GM21423 (cell line): ENCODE data around the gene CCHCR1.
"Not testable (repeated sequence)": the region's sequence is repeated elsewhere in the genome, so short reads cannot be mapped to it uniquely, and the experiment has no call there.

ENCODE experiments used
- ATAC-seq: cut with Tn5 transposase; IDR thresholded peaks from one replicate; pipeline ENCODE4 v1.9.1; 2021; ENCODE audit warnings: mild to moderate bottlenecking, moderate library complexity; ENCODE audit not compliant: unreplicated experiment

CCHCR1 gene, protein sequence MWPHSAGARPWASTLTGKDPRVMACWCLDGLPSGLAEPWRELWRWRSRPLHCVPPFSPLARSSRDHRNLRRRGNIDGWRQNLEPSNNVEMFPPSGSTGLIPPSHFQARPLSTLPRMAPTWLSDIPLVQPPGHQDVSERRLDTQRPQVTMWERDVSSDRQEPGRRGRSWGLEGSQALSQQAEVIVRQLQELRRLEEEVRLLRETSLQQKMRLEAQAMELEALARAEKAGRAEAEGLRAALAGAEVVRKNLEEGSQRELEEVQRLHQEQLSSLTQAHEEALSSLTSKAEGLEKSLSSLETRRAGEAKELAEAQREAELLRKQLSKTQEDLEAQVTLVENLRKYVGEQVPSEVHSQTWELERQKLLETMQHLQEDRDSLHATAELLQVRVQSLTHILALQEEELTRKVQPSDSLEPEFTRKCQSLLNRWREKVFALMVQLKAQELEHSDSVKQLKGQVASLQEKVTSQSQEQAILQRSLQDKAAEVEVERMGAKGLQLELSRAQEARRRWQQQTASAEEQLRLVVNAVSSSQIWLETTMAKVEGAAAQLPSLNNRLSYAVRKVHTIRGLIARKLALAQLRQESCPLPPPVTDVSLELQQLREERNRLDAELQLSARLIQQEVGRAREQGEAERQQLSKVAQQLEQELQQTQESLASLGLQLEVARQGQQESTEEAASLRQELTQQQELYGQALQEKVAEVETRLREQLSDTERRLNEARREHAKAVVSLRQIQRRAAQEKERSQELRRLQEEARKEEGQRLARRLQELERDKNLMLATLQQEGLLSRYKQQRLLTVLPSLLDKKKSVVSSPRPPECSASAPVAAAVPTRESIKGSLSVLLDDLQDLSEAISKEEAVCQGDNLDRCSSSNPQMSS

GRCh38 chr6:31157513-31158139, at the start of gene CCHCR1:
Gene CCHCR1, minus strand, starts transcription at chr6:31157802. Its CDS starts 202 bp downstream, at chr6:31157600.
- ATAC-seq = peak; percentile 3

GRCh38 chr6:31205638-31206037, 48.0 kb upstream of the CCHCR1 start:
- no peak for ATAC-seq

GRCh38 chr6:31204751-31205145, 47.1 kb upstream of the CCHCR1 start:
- no peak for ATAC-seq

GRCh38 chr6:31203345-31203979, 45.9 kb upstream of the CCHCR1 start:
- ATAC-seq = peak; percentile 61

DNA sequence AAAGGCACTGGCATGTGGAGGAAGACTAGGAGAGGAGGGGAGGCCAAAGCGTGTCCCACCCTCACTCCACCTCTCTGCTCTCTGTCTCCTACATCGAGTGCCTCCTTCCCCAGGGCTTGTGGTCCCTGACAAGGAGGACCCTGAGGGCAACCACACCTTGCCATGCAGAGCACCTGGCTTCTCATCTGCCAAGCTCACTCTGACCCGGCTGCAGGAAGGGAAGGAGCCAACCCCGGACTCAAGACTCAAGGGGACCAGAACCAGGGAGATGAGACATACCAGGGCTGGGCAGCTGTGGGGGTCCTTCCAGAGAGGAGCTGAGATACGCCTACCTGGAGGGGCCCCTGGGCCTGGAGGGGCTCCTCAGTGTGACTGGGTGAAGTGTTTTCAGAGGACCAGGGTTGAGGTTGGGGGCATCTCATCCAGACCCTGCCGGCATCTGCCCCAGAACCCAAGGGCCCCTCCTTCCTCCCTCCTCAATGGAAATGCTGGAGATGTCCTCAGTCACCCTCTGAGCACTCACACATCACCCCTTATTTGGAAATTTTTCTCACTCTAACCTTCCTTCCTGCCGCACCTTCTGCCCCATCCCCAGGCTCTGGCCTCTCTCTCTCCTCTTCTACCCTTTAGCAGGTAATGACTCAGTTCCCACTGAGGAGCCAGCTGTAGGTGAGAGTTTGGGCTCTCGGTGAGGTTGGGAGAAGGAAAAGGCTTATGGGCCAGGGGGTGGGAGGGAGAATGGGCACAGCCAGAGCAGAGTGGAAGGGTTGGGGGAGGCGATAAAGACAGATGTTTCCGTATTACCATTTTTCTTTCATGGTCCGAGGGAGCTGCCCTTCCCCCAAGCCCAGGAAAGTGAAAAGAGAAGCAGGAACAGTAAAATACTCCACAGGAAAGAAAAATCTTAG, 44.9 kb upstream of the CCHCR1 start:
- ATAC-seq = no peak

- ATAC-seq = not testable (repeated sequence)
Measured at GRCh38 chr6:31199105-31199452, 41.5 kb upstream of the CCHCR1 start.

DNA sequence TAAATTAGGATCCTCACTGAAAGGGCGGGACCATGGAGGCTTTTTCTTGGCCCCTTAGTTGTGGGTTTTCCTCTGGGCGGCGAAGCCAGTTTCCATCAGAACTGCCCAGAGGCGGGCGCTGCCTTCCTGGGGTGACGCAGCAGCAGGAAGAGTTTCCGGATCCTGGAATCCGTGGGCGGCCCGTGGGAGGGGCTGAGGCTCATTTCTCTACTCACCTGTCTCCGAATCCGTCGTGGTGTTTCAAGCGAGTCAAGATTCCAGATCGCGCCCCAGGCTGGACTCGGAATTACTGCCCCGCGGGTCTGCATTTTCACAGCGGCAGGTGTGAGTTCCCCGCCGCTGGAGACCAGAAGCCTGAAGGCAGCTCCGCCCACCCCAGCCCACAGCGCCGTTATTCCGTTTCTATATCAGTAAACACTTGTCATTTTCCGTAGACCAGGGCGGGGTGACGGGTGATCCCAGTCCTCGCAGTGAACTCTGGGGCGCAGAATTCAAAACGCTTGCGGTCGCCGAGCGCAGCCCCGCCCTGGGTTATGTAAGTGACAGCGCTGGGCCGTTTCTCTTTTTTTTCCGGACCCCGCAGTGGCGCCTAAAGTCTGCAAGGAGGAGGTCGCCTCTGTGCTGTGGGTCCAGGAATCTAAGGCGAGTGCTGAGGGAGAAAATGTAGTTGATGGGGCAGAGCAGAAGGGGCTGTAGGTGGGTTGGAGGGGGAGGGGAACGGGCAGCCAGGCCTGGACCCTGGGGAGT, 40.1 kb upstream of the CCHCR1 start:
- peak; percentile 66 for ATAC-seq

DNA sequence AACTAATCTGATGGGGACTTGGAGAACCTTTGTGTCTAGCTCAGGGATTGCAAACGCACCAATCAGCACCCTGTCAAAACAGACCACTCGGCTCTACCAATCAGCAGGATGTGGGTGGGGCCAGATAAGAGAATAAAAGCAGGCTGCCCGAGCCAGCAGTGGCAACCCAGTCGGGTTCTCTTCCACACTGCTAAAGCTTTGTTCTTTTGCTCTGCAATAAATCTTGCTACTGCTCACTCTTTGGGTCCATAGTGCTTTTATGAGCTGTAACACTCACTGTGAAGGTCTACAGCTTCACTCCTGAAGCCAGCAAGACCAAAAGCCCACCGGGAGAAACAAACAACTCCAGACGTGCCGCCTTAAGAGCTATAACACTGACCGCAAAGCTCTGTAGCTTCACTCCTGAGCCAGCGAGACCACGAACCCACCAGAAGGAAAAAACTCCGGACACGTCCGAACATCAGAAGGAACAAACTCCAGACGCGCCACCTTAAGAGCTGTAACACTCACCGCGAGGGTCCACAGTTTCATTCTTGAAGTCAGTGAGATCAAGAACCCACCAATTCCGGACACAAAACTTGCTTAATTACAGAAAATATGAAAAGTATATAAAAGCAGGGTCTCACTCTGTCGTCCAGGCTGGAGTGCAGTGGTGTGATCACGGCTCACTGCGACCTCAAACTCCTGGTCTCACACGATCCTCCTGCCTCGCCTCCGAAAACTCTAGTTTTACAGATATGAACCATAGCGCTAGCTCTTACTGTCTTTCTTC, 38.8 kb upstream of the CCHCR1 start:
- ATAC-seq = not testable (repeated sequence)

DNA sequence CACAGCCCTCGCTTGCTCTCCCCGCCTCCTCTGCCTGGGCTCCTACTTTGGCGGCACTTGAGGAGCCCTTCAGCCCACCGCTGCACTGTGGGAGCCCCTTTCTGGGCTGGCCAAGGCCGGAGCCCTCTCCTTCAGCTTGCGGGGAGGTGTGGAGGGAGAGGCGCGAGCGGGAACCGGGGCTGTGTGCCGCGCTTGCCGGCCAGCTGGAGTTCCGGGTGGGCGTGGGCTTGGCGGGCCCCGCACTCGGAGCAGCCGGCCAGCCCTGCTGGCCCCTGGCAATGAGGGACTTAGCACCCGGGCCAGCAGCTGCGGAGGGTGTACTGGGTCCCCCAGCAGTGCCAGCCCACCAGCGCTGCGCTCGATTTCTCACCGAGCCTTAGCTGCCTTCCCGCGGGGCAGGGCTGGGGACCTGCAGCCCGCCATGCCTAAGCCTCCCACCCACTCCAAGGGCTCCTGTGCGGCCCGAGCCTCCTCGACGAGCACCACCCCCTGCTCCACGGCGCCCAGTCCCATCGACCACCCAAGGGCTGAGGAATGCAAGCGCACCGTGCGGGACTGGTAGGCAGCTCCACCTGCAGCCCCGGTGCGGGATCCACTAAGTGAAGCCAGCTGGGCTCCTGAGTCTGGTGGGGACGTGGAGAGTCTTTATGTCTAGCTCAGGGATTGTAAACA, 37.8 kb upstream of the CCHCR1 start:
- ATAC-seq = not testable (repeated sequence)

- no peak for ATAC-seq
Measured at GRCh38 chr6:31194061-31194834, 36.6 kb upstream of the CCHCR1 start.

DNA sequence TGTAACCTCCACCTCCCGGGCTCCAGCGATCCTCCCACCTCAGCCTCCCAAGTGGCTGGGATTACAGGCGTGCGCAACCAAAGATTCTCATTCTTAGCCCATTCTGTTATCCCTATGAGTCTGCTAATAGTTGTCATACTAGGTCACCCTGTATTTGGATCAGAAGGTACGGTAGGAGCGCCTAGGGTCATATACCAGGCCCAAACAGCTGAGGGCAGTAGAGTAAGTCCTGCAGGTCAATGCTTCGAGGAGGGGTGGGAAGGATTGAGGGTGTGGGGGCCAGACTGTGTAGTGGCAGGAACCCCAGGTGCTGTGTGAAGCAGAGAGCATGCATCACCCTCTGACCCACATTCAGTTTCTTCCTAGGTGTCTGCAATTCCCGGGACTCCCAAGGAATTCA, 35.6 kb upstream of the CCHCR1 start:
- ATAC-seq = no peak

GRCh38 chr6:31192431-31193105, 35.0 kb upstream of the CCHCR1 start:
- not testable (repeated sequence) for ATAC-seq

- ATAC-seq = no peak
Measured at GRCh38 chr6:31190488-31190887, 32.9 kb upstream of the CCHCR1 start.

- ATAC-seq = not testable (repeated sequence)
Measured at GRCh38 chr6:31189223-31189622, 31.6 kb upstream of the CCHCR1 start.

DNA sequence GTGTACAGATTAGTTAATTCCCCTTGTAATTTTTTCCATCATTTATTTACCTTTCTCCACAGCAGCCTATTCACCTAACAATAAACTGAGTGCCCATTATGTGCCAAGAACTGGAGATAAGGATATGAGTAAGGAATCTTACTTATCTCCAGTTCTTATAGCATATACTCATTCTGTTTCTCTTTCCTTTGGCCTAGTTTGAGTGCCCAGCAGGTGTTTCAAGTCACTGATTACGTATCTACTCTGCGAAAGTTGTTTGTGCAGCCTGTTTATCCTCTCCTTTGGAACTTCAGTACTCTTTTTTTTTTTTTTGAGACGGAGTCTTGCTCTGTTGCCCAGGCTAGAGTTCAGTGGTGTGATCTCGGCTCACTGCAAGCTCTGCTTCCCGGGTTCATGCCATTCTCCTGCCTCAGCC, 30.2 kb upstream of the CCHCR1 start:
- no peak for ATAC-seq

DNA sequence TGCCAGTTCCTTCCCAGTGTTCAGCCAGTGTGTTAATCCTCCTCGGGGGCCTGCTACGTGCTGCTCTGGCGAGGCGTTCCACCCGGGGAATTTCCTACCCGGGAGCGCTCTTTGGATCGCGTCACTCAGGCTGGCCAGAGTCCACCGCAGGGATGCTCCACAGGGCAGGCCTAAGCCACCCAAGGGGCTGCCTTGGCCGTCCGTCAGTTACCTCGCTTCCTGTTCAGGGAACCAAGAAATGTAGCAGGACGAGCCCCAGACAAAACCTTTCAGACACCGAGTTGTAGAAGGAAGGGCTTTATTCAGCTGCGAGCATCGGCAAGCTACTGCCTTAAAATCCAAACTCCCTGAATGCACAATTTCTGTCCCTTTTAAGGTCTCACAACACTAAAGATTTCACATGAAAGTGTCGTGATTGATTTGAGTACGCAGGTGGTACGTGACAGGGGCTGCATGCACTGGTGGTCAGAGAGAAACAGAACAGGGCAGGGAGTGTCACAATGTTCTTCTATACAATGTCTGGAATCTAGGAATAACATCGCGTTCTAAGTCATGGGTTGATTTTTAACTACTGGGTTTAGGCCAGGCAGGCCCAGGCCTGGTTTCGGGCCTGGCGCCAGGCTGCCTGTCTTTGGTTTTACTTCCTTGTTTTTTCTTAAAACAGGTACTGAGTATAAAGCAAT, 28.6 kb upstream of the CCHCR1 start:
- ATAC-seq = no peak
